ENCODE measurements around the gene A1CF.

Gene A1CF

DNA sequence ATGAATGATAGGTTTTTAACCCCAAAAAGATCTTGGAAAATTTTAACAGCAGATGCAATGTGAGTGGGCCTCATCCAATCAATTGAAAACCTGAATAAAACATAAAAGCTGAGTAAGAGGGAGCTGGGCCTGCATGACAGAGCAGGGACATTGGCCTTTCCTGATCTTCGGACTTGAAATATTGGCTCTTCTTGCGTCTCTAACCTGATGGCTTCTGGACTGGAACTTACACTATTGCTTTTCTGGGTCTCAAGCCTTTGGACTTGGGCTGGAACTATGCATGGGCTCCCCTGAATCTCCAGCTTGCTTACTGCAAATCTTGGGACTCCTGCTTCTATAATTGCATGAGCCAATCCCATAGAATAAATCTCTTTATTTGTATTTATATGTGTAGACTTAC lies 9.0 kb downstream of the A1CF start:
- Histone ChIP-seq H3K4me3 (IDR thresholded peaks at IDR 0.05; ENCODE audit: insufficient read depth, low read depth, low read length) (no peak overlapping the region), H4K20me1 (ENCODE audit: insufficient read depth) (no peaks in the 10 kb centered on the region), H3K4me2 (no peak overlapping the region), H3K9ac (no peak overlapping the region), H3K79me2 (ENCODE audit: insufficient read depth, low read depth) (no peaks in the 10 kb centered on the region), H3K36me3 (ENCODE audit: insufficient read depth) (no peaks in the 10 kb centered on the region), H2AFZ (ENCODE audit: low read depth) (no peak overlapping the region), H3K27me3 (ENCODE audit: insufficient read depth, low read depth) (no peaks in the 10 kb centered on the region), H3K4me1 (ENCODE audit: low read depth, poor library complexity, severe bottlenecking) (no peaks in the 10 kb centered on the region), H3K27ac (no peak overlapping the region)
- TF ChIP-seq, protein P1, sequence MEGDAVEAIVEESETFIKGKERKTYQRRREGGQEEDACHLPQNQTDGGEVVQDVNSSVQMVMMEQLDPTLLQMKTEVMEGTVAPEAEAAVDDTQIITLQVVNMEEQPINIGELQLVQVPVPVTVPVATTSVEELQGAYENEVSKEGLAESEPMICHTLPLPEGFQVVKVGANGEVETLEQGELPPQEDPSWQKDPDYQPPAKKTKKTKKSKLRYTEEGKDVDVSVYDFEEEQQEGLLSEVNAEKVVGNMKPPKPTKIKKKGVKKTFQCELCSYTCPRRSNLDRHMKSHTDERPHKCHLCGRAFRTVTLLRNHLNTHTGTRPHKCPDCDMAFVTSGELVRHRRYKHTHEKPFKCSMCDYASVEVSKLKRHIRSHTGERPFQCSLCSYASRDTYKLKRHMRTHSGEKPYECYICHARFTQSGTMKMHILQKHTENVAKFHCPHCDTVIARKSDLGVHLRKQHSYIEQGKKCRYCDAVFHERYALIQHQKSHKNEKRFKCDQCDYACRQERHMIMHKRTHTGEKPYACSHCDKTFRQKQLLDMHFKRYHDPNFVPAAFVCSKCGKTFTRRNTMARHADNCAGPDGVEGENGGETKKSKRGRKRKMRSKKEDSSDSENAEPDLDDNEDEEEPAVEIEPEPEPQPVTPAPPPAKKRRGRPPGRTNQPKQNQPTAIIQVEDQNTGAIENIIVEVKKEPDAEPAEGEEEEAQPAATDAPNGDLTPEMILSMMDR (conservative IDR thresholded peaks at IDR 0.05; ENCODE audit: low read depth, low read length): no peak

DNA sequence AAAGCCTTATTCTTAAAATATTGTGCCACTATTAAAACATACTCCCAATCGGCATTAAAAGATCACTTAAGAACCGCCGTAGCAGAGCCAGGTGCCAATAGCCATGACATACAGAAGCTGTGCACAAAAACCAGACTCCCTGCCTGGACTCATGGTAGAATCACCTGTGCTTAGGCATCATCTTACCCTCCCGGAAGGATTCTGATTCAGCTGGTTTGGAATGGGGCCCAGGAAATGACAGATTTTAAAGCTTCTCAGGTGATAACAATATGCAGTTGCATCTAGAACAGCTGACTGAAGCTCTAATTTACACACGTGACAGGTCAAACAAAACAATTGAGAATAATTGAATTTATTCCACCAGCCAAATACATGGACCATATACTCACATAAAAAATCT lies 10.7 kb downstream of the A1CF start:
- H3K4me2 ChIP-seq: no peak overlapping the region
- H3K27me3 ChIP-seq (ENCODE audit: insufficient read depth, low read depth): no peaks in the 10 kb centered on the region
- no peaks in the 10 kb centered on the region for H3K4me1 ChIP-seq (ENCODE audit: low read depth, poor library complexity, severe bottlenecking)
- H3K79me2 ChIP-seq (ENCODE audit: insufficient read depth, low read depth): no peaks in the 10 kb centered on the region
- no peaks in the 10 kb centered on the region for H4K20me1 ChIP-seq (ENCODE audit: insufficient read depth)
- H3K27ac ChIP-seq: no peak overlapping the region
- no peaks in the 10 kb centered on the region for H3K36me3 ChIP-seq (ENCODE audit: insufficient read depth)
- H2AFZ ChIP-seq (ENCODE audit: low read depth): no peak overlapping the region
- H3K4me3 ChIP-seq (IDR thresholded peaks at IDR 0.05; ENCODE audit: insufficient read depth, low read depth, low read length): no peak overlapping the region
- TF ChIP-seq, protein P1 (conservative IDR thresholded peaks at IDR 0.05; ENCODE audit: low read depth, low read length): no peak
- no peak overlapping the region for H3K9ac ChIP-seq

DNA sequence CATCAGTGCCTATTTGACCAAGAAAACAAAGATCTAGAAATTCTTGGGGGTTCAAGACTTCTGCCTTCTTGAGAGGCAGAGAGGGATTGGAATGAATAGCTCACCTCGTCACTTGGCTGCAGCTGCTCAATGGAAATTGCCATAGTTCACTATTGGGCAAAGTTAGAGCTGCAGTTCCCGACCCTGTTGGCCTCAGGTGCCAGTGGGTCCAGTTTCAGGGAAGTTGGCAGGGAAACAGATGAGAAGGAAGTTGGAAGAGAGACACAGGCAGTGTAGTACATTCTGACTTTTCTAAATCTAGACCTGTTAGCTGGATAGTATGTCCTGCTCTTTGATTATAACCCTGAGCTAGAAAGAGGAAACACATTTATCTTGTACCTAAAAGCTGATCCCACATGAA lies 19.1 kb downstream of the A1CF start:
- Histone ChIP-seq H3K27ac (no peak overlapping the region), H3K9ac (no peak overlapping the region), H2AFZ (ENCODE audit: low read depth) (no peak overlapping the region), H3K27me3 (ENCODE audit: insufficient read depth, low read depth) (no peaks in the 10 kb centered on the region), H3K36me3 (ENCODE audit: insufficient read depth) (no peaks in the 10 kb centered on the region), H3K4me1 (ENCODE audit: low read depth, poor library complexity, severe bottlenecking) (no peaks in the 10 kb centered on the region), H3K4me3 (IDR thresholded peaks at IDR 0.05; ENCODE audit: insufficient read depth, low read depth, low read length) (no peak overlapping the region), H4K20me1 (ENCODE audit: insufficient read depth) (no peaks in the 10 kb centered on the region), H3K4me2 (no peak overlapping the region), H3K79me2 (ENCODE audit: insufficient read depth, low read depth) (no peaks in the 10 kb centered on the region)
- TF ChIP-seq, protein P1 (conservative IDR thresholded peaks at IDR 0.05; ENCODE audit: low read depth, low read length): no peak

DNA sequence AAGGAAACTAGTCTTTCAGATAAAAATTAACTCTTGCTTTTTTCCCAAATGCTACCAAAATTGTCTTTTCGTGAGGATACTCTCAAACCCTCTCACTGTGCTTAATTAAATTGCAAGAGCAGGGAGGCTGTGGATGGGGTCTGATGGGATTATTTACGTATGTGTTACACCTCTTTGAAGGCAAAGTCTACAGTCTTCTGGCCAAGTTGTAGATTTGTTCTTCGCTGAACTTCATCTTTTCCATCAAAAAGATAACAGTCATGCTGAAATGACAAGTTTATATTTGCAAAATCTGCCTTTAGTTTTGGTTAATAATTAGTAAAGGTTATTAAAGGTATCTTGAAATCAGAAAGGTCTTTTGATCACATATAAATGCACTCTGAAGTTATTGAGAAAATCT lies 22.7 kb downstream of the A1CF start:
- H3K36me3 ChIP-seq (ENCODE audit: insufficient read depth): no peaks in the 10 kb centered on the region
- TF ChIP-seq, protein P1 (conservative IDR thresholded peaks at IDR 0.05; ENCODE audit: low read depth, low read length): no peak
- H3K9ac ChIP-seq: no peak overlapping the region

More for the DNA sequence above, 22.7 kb downstream of the A1CF start:
- no peak overlapping the region for H2AFZ ChIP-seq (ENCODE audit: low read depth)
- no peaks in the 10 kb centered on the region for H4K20me1 ChIP-seq (ENCODE audit: insufficient read depth)
- no peaks in the 10 kb centered on the region for H3K27me3 ChIP-seq (ENCODE audit: insufficient read depth, low read depth)
- H3K79me2 ChIP-seq (ENCODE audit: insufficient read depth, low read depth): no peaks in the 10 kb centered on the region
- H3K4me2 ChIP-seq: no peak overlapping the region
- no peak overlapping the region for H3K4me3 ChIP-seq (IDR thresholded peaks at IDR 0.05; ENCODE audit: insufficient read depth, low read depth, low read length)
- H3K4me1 ChIP-seq (ENCODE audit: low read depth, poor library complexity, severe bottlenecking): no peaks in the 10 kb centered on the region
- H3K27ac ChIP-seq: no peak overlapping the region
